HG03565 (cell line): ENCODE data around the gene ZNF664.

Experiments
- ATAC-seq: cut with Tn5 transposase; IDR thresholded peaks from one replicate; pipeline ENCODE4 v1.9.1; 2021; ENCODE audit warnings: mild to moderate bottlenecking, moderate library complexity; ENCODE audit not compliant: unreplicated experiment

Gene ZNF664

GRCh38 chr12:124027753-124028554 is 54.9 kb downstream of the ZNF664 start:
- no peak for ATAC-seq

DNA sequence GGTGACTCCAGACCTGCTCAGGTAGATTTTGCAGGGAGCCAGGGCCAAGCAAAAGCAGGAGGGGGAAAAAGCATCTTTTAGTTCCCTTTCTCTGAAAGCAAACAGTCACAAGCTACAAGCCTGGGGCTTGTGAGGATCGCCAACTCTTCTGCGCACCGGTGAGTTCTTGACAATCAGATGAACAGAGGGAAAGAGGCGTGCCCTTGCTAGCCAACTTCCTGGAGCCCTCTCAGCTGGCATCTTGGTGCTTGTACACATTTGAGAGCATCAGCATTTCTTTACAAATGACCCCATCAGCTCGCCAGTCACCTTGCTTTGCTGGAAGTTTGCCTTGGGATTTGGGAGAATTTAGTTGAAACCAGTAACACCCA is 55.5 kb downstream of the ZNF664 start:
- no peak for ATAC-seq

GRCh38 chr12:124030008-124030407 is 57.0 kb downstream of the ZNF664 start:
- ATAC-seq: no peak

DNA sequence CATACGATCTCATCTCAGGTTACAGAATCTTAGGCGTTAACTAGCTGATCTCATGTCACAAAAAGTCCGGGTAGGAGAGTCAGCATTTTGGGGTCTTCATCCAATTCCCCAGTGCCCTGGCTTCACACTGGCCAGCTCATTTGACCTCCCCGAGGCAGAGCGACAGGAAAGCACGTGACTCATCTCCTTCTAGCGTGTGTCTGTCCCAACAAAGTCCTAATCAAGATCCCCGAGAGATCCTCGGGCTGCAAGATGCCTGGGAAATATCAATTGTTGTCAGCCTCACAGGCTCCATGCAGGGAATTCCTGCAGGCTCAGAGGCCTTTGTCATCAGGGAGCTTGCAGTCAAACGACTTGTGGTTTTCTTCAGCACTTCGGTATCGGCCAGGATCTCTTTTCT is 57.5 kb downstream of the ZNF664 start:
- ATAC-seq: no peak

DNA sequence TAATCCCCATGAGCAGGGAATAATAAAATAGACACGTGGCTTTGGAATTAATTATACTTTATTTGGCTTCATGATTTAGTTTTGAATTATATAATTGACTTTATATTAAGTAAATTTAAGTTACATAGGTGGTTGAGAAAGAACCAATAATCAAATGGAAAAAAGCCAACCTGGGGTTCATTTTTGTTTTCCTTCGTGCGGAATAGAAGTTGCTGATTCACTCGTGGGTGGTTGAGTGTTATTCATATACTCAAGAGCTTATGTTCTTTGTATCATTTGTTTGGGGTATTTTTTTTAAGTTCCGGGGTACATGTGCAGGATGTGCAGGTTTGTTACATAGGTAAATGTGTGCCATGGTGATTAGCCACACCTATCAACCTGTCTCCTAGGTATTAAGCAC is 58.0 kb downstream of the ZNF664 start:
- ATAC-seq: no peak

- no peak for ATAC-seq
Measured at GRCh38 chr12:124032265-124032886, 59.4 kb downstream of the ZNF664 start.

GRCh38 chr12:124033859-124034258 is 60.8 kb downstream of the ZNF664 start:
- no peak for ATAC-seq

GRCh38 chr12:124034297-124034696 is 61.3 kb downstream of the ZNF664 start:
- ATAC-seq: no peak

DNA sequence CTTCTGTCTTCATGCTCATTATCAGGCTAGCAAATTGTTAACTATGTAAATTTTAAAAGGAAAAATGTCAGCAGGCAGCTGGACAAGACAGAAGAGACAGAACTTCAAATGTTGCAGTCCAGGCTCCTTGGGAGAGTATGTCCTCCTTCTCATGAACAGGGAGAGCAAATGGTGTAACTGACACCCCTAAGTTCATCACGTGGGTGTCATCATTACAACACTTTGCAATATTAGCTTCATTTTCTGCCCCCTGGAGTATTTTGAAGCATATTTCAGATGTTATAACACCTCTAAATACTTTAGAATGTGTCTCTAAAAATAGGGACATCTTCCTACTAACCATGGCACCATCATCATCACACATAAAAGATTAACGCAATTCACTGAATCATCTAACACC is 62.1 kb downstream of the ZNF664 start:
- ATAC-seq: no peak

DNA sequence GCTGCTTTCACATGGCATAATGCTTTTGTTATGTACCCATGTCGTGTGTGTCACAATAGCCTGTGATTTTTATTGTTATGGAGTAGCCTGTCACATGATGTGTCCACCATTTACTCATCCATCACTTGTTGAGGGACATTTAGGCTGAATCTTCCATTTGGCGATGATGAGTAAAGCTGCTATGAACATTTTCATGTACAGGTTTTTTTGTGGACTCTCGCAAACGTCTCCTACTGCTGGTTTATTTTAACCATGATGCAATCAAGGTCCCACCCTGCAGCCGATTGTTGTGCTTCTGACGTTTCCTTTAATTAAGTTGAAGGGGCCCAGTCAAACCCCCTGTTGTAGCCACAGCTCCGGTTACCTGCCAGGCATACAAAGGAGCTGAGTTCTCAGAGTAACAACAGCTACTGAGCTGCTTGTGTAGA is 63.2 kb downstream of the ZNF664 start:
- ATAC-seq: no peak

GRCh38 chr12:124036657-124037109 is 63.7 kb downstream of the ZNF664 start:
- ATAC-seq: no peak

- ATAC-seq: no peak
Measured at GRCh38 chr12:124037331-124037730, 64.3 kb downstream of the ZNF664 start.

DNA sequence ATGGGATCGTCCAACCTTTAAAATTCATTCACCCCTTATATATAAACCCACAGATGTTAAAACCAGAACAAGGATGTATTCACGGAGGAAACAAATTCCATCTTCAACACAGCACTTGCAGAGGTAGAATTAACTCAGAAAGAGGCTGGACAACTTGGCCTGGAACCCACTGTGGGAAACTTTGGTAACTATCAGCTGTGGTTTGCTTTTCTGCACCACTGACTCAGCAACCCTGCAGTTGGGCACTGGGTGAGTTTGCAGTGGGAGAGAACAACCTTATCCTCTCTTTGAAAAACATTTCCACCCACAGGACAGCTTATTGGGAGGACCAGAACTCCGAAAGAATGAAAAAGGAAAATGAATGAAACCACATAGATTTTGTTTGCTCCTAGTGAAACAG is 66.3 kb downstream of the ZNF664 start:
- ATAC-seq: no peak

- ATAC-seq: no peak
Measured at GRCh38 chr12:124040291-124040690, 67.3 kb downstream of the ZNF664 start.

DNA sequence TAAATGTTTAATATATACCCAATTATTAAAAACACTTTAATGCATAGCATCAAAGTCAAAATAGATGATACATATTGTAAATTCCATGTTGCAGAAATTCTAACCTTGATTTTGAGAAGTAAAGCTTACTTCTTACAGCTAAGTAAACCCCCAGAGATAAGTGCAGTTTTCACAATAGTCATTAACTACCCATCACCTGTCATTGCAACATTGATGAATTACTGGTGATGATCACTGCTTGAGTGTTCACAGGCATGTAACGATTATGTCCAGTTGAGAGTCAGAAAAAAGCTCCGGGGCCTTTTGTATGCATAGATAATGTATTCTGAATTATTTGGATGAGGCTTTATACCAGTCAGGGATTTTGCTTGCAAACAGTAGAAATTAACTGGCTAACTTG is 67.7 kb downstream of the ZNF664 start:
- no peak for ATAC-seq

DNA sequence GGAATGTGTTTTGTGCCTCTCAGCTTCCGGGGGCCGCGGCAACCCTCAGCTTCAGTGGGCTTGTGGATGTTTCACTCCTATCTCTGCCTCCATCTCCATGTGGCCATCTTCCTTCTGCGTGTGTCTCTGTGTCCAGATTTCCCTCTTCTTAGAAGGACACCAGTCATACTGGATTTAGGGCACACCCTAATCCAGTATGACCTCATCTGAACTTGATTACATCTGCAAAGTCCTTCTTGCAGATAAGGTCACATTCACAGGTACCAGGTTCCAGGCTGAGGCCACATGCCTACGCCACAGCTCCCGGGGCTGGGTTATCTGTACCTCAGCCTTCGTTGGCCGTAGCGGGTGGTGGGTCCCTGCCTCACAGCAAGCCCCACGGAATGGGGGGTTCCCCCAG is 68.9 kb downstream of the ZNF664 start:
- ATAC-seq: no peak

- ATAC-seq: no peak
Measured at GRCh38 chr12:124044021-124044420, 71.0 kb downstream of the ZNF664 start.

DNA sequence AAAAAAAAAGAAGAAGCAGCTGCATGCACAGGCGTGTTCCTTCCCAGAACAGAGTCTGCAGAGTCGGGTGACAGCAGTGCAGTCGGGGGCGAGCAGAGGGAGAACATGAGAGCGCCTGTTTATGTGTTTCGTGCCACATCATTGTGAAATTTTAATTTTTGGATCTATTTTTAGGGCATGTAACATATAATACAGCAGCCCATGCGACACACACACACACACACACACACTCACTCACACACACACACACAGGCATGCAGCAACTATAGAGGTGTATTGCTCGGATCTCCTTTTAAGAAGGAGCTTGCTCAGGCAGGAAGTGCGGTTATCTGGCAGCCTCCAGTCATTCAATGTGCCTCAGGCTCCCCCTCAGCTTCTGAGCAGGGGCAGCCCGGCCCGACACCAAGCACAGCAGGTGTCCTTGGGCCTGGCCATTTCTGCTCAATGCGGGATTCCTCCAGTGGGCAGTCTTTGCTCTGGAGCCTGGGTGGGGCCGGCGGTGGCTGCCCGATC is 71.8 kb downstream of the ZNF664 start:
- ATAC-seq: no peak

GRCh38 chr12:124045671-124046455 is 72.8 kb downstream of the ZNF664 start:
- ATAC-seq: no peak

- ATAC-seq: no peak
Measured at GRCh38 chr12:124046456-124046740, 73.4 kb downstream of the ZNF664 start.

DNA sequence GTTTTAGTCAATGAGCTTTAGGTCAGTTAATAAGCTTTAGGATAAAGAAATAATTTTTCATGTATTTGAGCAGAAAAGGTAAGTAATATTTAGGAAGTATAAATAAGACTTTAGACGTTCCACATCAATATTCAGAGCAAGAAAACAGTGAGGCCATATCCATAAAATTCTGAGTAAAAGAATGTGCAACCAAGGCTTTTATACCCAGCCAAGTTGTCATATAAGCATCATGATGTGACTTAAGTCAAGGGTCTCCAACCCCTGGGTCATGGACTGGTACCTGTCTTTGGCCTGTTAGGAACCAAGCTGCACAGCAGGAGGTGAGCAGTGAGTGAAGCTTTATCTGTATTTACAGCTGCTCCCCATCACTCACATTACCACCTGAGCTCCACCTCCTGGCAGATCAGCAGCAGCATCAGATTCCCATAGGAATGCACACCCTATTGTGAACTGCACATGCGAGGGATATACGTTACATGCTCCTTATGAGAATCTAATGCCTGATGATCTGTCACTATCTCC is 74.1 kb downstream of the ZNF664 start:
- ATAC-seq: no peak
